ES-I3 (cell line): ENCODE measurements around the gene LENG9.
"Not testable (repeated sequence)": the region's sequence is repeated elsewhere in the genome, so short reads cannot be mapped to it uniquely, and the experiment has no call there.

Experiments used
- H3K36me3 ChIP-seq: 2 replicates; pipeline ENCODE4 v1.6.1; 2013; ENCODE audit warnings: mild to moderate bottlenecking, low read length, control low read depth, moderate library complexity; ENCODE audit not compliant: insufficient read depth
- H3K4me1 ChIP-seq: 2 replicates; pipeline ENCODE4 v1.6.1; 2013; ENCODE audit warnings: mild to moderate bottlenecking, control low read depth, low read length; ENCODE audit not compliant: insufficient read depth
- H3K9ac ChIP-seq: 2 replicates; pipeline ENCODE4 v1.6.1; 2013; ENCODE audit warnings: low read depth, mild to moderate bottlenecking, low read length, moderate library complexity
- H3K9me3 ChIP-seq: 2 replicates; pipeline ENCODE4 v1.6.1; 2013; ENCODE audit warnings: mild to moderate bottlenecking, low read length, moderate library complexity; ENCODE audit not compliant: control insufficient read depth, insufficient read depth

The LENG9 gene

DNA sequence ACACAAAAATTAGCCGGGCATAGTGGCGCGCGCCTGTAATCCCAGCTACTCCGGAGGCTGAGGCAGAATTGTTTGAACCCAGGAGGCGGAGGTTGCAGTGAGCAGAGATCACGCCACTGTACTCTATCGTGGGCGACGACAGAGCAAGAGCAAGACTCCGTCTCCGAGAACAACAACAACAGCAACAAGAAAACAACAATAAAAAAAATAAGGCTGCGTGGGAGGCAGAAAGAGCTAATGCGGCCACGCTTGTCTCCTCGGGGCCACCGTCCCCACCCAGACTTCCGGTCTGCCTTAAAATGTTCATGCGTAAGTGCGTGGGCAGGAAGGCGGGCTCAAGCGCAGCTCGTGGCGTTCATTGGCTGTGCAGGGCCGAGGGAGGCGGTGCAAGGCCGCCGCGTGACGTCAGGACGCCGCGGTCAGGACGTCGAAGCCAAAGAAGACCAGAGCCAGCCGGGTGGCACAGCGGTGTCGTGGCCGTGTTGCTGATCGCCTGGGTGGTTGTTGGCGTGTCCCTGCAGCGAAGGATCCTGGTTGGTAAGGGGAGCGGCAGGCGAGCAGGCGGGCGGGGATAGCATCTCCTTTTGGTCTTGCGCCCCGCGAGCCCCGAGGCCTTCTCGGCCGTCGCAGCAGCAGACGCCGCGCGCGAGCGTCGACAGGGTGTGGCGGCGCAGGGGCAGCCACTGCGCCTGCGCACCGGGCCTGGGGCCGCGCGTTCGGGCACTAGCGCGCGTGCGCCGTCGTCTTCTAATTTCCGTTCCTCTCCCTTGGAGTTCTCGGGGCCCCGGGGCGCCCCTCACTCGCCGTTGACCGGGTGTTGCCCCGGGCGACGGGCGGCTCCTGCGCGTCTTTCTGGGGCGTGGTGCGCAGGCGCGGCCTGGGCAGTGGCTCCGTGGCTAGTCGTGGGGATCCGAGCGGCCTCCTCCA is 14.5 kb downstream of the LENG9 start, which contains the start of gene LENG8:
TSS of gene LENG8 (plus strand) at position 426 of the 927 bp plus-strand sequence. CDS start 2,146 bp downstream, outside the sequence.
- Histone ChIP-seq H3K4me1 (peaks cover 9% of the 10 kb centered on the region), H3K9ac (peak within 1 kb of the TSS; percentile 94), H3K9me3 (no peaks in the 10 kb centered on the region), H3K36me3 (peaks cover 11% of the 10 kb centered on the region)

DNA sequence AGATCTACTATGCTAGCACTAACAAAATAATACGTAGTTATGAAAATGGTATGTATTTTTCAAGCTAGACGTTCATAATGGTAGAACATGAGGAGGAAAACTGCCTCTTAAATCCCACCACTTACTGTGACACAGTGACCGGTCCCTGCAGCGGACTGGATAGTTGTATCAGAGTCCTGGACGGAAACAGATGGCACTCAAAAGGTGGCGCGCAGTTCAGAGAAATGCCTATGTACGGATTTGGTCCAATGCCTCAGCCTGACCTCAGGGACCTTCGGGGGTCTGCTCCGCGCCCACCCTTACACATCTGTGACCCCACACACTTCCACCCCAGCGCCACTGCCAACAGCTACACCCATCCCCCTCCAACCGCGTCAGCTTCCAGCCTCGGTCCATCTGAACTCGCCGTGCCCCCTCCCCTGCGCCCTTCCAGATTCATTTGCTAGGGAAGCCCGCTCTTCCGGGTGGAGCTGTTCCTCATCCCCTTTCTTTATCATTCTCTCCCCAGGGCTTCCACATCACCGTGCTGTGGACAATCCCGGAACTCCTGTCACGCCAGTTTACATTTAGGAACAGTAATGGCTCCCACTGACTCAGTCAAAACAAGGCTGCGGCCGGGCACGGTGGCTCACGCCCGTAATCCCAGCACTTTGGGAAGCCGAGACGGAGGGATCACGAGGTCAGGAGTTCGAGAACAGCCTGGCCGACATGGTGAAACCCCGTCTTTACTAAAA is 15.4 kb downstream of the LENG9 start:
- Histone ChIP-seq H3K36me3 (peaks cover 9% of the 10 kb centered on the region), H3K9me3 (no peaks in the 10 kb centered on the region)

DNA sequence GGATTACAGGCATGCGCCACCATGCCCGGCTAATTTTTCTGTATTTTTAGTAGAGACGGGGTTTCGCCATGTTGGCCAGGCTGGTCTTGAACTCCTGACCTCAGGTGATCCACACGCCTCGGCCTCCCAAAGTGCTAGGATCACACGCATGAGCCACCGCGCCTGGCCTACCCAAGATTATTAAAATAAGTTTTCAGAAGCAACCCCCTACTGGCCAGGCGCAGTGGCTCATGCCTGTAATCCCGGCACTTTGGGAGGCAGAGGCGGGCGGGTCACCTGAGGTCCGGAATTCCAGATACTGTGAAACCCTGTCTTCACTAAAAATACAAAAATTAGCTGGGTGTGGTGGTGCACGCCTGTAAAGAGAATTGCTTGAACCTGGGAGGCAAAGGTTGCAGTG is 17.2 kb downstream of the LENG9 start:
- H3K36me3 ChIP-seq, H3K4me1 ChIP-seq, H3K9me3 ChIP-seq, H3K9ac ChIP-seq: not testable (repeated sequence)

More for the DNA sequence above, 15.4 kb downstream of the LENG9 start:
- H3K9ac ChIP-seq: peak overlapping the region; percentile 94
- H3K4me1 ChIP-seq: peaks cover 9% of the 10 kb centered on the region

DNA sequence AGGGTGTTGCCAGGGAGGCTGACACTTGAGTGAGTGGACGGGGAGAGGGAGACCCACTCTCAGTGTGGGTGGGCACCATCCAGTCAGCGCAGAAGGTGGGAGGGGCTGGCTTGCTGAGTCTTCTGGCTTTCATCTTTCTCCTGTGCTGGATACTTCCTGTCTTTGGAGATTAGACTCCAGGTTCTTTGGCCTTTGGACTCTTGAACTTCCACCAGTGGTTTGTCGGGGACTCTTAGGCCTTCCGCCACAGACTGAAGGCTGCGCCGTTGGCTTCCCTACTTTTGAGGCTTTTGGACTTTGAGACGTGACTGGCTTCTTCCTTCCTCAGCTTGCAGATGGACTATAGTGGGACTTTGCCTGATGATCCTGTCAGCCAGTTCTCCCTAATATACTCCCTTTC is 18.8 kb downstream of the LENG9 start:
- no peak overlapping the region for H3K9ac ChIP-seq
- no peaks in the 10 kb centered on the region for H3K9me3 ChIP-seq
- H3K36me3 ChIP-seq: no peaks in the 10 kb centered on the region; the same call in 1 of the 2 replicates
- H3K4me1 ChIP-seq: peaks cover 4% of the 10 kb centered on the region; the same call in 1 of the 2 replicates

DNA sequence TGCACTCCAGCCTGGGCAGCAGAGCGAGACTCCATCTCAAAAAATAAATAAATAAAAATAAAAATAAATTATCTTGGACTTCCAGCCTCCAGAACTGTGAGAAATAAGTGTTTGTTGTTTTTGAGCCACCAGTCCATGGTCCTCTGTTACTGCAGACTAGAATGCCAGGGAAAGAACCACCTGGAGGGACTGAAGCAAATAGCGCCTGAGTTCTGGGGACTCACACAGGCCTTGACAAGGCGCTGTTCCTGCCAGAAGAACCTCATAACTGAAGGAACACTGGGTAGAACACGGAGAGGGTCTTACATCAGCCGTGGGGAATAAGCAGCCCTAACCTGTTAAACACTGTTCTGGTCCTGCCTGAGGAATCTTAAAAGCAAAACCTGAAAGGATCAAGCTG is 22.9 kb downstream of the LENG9 start:
- Histone ChIP-seq H3K36me3 (no peaks in the 10 kb centered on the region; the same call in none of the 2 replicates), H3K9ac (no peak overlapping the region), H3K4me1 (peaks cover 11% of the 10 kb centered on the region; the same call in 1 of the 2 replicates), H3K9me3 (no peaks in the 10 kb centered on the region)

DNA sequence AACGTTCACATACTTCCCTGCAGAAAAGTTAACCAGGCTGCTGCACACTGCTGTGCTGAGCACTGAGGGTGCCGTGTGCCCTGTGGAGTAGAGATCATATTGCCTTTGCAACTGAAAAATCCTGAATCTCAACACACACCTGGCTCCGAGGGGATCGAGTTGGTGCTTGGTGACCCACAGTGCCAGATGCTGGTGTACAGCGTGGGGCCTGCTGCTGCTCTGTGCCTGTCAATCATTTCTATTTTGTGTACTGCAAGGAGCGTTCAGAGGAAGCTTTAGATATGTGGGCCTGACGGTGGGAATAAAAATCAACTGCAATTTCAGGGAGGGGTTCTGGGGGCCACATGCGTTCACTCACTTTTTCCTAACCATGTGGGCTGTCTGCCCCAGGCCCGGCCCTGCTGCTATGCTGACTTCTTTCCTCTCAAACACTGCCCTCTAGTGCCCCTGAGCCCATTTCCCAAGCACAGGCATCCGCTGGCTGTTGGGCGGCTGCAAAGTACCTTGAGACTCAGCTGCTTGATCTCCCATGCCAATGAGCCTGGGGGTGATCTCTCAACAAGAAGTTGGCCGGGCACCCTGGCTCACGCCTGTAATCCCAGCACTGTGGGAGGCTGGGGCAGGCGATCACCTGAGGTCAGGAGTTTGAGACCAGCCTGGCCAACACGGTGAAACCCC is 24.3 kb downstream of the LENG9 start:
- H3K9ac ChIP-seq: no peak overlapping the region
- H3K9me3 ChIP-seq: no peaks in the 10 kb centered on the region
- H3K4me1 ChIP-seq: peaks cover 16% of the 10 kb centered on the region; the same call in 1 of the 2 replicates
- no peaks in the 10 kb centered on the region; the same call in none of the 2 replicates for H3K36me3 ChIP-seq

DNA sequence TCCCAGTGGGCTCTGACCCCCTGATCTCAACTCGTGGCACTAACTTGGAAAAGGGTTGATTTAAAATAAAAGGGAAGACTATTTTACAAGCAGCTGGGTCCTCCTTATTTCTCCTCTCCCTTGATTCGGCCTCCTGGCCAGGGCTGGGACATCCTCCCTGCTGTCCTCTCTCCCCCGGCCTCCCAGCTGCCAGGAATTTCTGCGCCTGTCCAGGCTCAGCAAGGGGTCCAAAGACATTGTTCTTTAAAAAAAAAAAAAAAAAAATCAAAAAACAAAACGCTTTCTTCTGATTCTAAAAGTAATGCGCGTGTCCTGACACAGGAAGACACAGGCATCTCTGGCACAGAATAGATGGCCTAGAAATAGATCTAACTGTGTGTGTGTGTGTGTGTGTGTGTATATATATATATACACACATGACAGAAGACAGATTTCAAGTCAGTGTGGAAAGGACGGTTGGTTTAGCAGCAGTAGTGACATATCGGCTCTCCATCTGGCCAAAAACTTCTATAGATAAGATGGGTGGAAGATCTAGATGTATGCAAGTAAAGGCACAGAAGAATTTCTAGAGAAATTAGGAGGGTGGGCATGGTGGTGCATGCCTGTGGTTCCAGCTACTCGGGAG is 26.8 kb downstream of the LENG9 start:
- Histone ChIP-seq H3K36me3 (no peaks in the 10 kb centered on the region; the same call in 1 of the 2 replicates), H3K9ac (peak overlapping the region; percentile 9; the same call in 1 of the 2 replicates), H3K9me3 (no peaks in the 10 kb centered on the region), H3K4me1 (peaks cover 16% of the 10 kb centered on the region; the same call in 1 of the 2 replicates)

DNA sequence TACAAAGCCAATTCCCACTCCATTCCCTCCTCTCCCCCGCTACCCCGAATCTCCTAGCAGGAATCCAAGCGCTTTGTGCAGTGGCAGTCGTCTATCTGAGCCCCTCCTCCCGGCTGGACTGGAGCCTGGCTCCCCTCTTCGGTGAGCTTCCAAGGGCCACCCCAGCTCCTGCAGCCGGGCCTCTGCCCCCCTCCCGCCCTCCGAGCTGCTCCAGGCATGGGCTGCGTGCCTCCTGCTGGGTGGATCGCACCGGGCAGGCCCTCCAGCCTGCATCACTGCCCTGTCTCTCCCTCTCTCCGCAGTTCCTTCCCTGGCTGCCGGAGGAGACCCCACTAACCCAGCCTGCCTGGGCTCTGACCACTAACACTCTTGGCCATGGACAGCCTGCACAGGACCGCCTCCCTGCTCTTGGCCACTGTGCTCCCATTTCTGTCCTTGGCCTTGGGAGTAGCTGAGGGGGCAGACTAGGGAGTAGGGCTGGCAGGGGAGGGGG is 27.5 kb downstream of the LENG9 start:
- no peaks in the 10 kb centered on the region; the same call in 1 of the 2 replicates for H3K36me3 ChIP-seq
- H3K9me3 ChIP-seq: no peaks in the 10 kb centered on the region
- peak overlapping the region; percentile 9; the same call in 1 of the 2 replicates for H3K9ac ChIP-seq
- peaks cover 16% of the 10 kb centered on the region; the same call in 1 of the 2 replicates for H3K4me1 ChIP-seq

DNA sequence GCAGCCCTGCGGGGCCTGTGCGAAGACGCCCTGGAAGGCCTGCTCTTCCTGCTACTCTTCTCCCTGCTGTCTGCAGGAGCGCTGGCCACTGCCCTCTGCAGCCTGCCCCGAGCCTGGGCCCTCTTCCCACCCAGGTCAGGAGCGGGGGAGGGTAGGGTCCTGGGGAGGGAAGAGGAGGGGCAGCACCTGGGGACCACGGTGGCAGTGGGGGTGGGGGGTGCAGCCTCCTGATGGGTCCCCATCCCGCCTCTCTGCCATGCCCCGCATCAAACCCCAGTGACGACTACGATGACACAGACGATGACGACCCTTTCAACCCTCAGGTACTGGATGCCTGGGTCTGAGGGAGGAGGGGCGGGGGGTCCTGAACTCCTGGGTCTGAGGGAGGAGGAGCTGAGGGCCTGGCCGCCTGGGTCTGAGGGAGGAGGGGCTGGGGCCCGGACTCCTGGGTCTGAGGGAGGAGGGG is 28.0 kb downstream of the LENG9 start:
- Histone ChIP-seq H3K9ac (peak overlapping the region; percentile 3; the same call in 1 of the 2 replicates), H3K36me3 (no peaks in the 10 kb centered on the region; the same call in 1 of the 2 replicates), H3K4me1 (peaks cover 16% of the 10 kb centered on the region; the same call in 1 of the 2 replicates), H3K9me3 (no peaks in the 10 kb centered on the region)

DNA sequence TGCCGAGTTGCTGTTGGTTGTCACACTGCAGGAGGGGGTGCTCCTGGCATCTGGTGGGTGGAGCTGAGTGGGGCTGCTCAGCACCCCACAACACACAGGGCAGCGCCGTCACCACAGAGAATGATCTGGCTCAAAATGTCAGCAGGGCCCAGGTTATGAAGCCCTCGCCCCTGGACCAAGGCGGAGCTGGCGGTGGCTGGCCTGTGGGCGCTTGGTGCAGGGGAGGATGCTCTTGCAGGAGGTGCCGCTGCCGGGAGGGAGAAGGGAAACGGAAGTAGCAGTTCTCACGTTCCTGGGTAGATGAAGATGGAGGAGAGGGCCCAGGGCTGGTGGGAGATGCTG is 28.7 kb downstream of the LENG9 start:
- Histone ChIP-seq H3K36me3 (no peaks in the 10 kb centered on the region; the same call in 1 of the 2 replicates), H3K9me3 (no peaks in the 10 kb centered on the region), H3K4me1 (peaks cover 16% of the 10 kb centered on the region; the same call in 1 of the 2 replicates), H3K9ac (no peak overlapping the region)

DNA sequence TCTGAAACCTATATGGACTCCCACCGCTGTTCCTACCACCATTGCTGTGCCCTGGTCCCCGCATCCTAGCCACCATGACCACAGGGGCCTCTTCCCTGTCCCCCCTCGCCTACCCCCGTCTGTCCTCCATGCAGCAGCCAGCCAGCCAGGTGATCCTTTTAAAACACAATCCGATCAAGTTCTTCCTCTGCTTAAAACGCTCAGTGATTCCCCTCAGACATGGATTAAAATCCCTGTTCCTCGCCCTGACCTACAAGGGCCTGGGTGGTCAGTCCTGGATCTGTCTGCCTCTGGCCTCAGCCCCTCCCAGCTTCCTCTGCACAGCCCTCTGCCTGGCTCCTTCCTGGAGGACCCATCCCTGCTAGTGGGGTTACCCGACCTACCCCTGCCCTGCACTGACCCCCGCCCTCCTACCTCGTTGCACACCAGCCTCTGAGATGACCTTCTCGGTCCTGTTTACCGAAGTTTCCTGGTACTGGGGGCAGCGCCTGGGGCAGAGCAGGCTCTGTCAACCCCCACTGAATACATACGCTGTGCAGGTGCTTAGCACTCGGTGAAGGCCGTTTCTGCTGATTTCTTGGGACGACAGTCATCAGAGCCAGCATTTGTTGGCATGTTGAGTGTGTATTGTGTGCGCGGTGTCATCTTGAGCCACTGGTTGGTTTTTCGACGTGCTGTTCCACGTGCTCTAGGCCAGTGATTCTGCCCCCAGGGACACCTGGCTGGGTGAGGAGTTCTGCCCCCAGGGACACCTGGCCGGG is 29.3 kb downstream of the LENG9 start:
- Histone ChIP-seq H3K4me1 (peaks cover 16% of the 10 kb centered on the region; the same call in 1 of the 2 replicates), H3K9me3 (no peaks in the 10 kb centered on the region), H3K9ac (no peak overlapping the region), H3K36me3 (no peaks in the 10 kb centered on the region; the same call in 1 of the 2 replicates)

DNA sequence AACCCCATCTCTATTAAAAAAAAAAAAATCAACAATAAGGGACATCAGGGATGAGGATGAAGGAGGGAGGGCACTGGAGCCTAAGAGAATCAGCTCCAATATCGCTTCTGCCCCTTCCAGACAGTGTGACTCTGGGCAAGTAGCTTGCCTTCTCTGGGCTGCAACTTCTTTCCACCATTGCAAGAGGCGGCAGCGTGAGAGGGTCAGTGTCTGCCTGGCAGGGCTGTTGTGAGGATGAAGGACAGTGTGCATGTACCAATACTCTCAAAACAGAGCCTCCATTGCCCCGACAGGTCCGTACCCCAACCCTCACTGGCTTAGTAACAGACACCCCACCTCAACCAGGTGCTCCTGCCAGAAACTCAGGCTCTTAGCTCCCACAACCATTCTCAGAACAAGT is 29.9 kb downstream of the LENG9 start:
- Histone ChIP-seq H3K9me3 (no peaks in the 10 kb centered on the region), H3K4me1 (peaks cover 16% of the 10 kb centered on the region; the same call in 1 of the 2 replicates), H3K36me3 (no peaks in the 10 kb centered on the region; the same call in 1 of the 2 replicates), H3K9ac (no peak overlapping the region; the same call in 1 of the 2 replicates)
